GM21717 (cell line): ENCODE data around the gene ATRX.
"Not testable (repeated sequence)": the region's sequence is repeated elsewhere in the genome, so short reads cannot be mapped to it uniquely, and the experiment has no call there.

Experiments used
- ATAC-seq: cut with Tn5 transposase; IDR thresholded peaks from one replicate; pipeline ENCODE4 v1.9.1; 2021; ENCODE audit warnings: mild to moderate bottlenecking, moderate library complexity; ENCODE audit not compliant: unreplicated experiment

ATRX gene

DNA sequence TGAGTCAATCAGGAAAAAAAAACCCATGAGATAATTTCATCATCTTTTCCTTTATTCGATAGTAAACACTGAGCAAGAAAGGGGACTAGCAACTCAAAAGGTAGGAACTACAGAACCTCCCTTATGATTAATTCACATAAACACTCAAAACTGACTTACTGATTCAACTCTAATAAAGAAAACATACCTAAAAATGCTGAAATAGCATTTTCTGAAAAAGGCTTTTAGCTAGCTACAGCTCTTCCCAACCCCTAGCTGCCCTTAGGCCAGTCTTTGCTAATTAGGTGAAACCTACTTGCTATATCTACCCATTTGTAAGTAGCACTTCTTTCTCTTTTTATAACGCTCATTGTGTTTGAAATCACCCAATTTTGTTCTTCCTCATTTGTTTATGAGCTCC is 150.6 kb downstream of the ATRX start:
- no peak for ATAC-seq

DNA sequence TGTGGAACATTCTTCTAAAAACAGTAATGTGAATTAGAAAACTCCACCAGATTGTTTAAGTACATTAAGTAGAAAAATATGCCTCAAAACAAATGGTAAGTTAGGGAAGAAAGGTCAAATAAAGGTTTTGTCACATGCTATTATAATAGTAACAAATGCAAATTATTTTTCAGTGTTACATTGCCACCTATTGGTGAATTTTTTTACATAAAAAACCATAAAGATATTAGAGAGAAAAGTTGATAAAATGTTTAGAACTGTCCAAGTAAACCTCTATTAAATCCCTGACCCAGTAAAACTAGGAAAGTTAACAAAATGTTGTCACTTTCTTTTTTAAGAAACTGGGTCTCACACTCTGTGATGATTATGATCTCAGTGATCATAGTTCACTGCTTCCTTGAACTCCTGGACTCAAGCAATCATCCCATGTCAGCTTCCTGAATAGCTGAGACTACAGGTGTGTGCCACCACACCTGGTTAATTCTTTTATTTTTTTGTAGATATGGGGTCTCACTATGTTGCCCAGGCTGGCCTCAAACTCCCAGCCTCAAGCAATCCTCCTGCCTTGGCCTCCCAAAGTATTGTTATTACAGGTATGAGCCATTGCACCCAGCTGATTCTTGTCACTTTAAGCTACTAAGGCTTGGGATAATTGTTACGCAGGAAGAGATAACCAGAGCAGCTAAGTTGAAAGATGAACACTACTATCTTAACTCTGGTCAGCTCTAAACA is 157.6 kb downstream of the ATRX start:
- ATAC-seq = no peak

DNA sequence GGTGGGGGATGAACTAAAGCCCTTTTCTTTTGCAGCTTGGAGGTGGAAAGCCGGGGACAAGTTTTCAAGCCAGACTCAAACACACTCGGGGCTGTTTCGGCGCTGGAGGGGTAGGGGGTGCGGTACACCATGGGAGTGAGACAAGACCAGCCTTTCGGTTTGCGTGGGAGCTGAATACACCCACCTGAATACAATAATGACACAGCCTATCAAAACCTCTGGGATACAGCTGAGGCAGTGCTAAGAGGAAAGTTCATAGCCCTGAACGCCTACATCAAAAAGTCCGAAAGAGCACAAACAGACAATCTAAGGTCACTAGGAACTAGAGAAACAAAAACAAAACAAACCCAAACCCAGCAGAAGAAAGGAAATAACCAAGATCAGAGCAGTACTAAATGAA is 163.3 kb downstream of the ATRX start:
- no peak for ATAC-seq

DNA sequence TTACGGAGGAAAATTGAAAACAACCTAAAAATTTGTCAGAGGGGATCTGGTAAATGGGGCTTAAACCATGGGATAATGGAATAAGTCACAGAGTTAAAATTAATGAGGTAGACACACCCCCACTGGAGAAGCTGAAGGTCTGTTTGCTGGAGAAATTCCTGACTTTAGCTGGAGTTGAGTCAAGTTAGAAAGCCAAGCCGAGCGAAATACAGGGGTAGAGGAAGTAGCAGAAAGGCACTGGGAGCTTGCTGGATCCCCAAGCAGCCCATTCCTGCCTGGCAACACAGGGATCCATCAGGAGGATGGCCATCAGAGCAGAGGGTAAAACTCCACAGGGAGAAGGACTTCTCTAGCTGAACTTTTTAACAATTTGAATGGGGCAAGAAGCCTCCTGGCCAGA is 163.8 kb downstream of the ATRX start:
- ATAC-seq = no peak

DNA sequence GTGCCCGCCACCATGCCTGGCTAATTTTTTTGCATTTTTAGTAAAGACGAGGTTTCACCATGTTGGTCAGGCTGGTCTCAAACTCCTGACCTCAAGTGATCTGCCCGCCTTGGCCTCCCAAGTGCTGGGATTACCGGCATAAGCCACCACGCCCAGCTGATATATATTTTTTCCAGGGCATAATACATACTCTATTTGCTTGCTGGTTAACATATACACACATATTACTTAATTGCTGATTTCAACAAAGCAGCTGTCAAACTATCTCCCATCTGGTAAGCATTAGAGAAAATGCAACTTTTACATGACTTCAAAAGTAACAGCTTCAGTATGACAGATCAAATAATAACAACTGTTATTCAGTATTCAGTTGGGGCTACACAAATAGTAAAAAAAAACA is 164.6 kb downstream of the ATRX start:
- not testable (repeated sequence) for ATAC-seq

DNA sequence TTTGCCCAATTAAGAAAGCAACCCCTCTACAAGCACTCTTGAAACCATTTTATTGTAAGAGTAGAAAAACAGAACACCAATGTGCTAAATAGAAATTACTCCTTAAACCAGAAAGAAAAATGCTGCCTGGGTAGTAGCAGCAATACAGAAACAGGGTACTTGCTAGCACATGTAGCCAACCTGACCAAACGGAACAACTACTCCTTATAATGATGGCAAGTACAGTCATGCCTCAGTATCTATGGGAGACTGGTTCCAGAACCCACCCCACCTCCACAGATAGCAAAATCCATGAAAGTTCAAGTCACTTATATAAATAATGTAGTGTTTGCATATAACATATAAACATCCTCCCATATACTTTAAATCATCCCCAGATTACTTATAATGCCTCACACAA is 168.8 kb downstream of the ATRX start:
- ATAC-seq = no peak

DNA sequence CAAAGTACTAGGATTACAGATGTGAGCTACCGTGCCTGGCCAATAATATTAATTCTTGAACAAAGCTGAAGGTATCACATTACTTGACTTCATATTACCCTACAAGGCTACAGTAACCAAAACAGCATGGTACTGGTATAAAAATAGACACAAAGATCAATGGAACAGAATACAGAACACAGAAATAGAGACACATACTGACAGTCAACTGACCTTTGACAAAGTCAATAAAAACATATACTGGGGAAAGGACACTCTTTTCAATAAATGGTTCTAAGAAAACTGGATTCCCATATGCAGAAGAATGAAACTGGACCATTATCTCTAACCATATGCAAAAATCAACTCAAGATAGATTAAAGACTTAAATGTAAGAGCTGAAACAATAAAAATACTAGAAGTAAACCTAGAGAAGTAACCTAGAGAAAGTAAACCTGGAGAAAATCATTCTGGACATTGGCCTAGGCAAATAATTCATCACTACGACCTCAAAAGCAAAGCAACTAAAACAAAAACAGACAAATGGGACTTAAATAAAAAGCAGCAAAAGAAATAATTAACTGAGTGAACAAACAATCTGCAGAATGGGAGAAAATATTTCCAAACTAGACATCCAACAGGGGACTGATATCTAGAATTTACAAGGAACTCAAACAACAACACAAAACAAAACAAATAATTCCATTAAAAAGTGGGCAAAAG is 182.2 kb downstream of the ATRX start:
- no peak for ATAC-seq

DNA sequence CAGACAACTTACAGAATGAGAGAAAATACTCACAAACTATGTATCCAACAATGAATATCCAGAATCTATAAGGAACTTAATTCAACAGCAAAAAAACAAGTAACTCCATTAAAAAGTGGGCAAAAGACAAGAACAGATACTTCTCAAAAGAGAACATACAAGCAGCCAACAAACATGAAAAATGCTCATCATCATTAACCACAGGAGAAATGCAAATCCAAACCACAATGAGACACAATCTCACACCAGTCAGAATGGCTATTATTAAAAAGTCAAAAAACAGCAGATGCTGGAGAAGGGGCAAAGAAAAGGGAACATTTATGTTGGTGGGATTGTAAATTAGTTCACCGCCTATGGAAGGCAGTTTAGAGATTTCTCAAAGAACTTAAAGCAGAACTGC is 188.5 kb downstream of the ATRX start:
- no peak for ATAC-seq

DNA sequence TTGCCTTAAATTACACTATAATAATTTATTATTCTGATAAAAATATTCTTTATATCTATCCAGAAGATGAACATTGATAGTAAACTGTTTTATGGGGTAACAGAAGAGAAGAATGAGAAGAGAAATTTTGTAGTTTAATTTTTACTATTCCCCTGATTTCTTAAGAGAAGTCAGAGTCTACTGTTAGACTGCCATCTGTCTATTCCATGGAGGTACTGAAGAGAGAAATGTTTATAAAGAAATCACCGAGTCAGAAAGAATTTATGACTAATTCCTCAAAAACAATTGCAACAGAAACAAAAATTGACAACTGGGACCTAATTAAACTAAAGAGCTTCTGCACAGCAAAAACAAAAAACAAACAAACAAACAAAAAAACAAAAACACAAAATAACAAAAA is 188.9 kb downstream of the ATRX start:
- ATAC-seq = no peak

DNA sequence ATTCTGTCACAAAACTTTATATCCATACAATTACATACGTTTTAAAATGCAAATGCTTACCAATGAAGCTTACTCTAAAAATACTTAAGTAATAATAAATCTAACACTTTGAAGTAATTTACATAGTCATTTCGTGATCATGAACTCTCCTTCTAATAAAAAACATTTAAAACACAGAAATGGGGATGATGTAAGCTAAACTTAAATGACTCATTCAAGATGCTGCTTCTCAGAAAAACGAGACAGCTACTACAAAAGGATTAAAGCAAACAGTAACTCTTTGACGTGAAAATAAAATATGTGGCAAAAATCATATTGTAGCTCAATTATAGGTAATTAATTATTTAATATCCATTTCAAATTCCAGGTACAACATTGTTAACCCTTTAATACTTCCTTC is 190.2 kb downstream of the ATRX start:
- ATAC-seq = no peak

DNA sequence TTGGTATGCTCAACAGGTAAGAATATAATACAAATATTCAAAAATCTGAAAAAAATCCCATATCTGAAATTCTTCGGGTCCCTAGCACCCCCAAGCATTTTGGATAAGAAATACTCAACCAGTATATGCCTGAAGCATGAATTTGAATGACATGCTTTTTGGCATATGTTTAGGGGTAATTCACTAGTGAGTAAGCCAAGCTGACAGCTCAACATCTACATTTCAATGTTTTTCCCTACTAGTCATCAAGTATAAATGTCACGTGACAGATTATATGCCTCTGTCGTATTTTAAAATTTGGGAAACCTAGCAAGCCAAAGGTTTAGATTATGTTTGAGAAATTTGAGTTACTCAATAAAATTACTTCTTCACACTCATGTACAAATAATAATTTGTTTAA is 213.7 kb downstream of the ATRX start:
- no peak for ATAC-seq

DNA sequence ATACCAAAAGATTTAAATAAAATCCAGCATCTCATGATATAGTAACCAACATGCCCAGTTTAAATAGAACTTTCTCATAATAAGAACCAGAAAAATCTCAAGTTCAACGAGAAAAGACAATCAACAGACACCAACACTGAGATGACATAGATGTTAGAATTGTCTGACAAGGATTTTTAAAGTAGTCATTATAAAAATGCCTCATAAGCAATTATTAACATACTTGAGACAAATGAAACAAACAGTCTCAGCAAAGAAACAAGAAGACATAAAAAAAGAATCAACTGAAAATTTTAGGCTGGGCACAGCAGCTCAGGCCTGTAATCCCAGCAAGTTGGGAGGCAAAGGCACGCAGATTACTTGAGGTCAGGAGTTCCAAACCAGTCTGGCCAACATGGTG is 220.7 kb downstream of the ATRX start:
- ATAC-seq = no peak

DNA sequence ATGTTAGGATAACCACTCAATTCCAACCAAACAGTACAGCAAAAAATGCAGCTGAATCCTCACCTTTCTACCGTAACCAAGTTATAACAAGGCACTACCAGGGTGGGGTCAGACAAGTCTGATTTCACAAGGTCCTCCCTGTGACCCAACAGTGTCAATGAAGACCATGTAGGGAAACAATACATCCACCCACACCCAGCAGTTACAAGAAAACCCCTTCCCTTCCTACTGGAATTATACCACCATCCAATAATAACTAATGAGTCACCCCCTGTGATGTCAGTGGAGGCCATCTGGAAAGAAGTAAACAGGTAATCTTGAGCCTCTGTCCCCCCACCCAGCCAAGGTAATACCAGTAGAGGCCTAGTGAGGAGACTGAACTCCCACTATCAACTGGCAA is 221.2 kb downstream of the ATRX start:
- no peak for ATAC-seq

DNA sequence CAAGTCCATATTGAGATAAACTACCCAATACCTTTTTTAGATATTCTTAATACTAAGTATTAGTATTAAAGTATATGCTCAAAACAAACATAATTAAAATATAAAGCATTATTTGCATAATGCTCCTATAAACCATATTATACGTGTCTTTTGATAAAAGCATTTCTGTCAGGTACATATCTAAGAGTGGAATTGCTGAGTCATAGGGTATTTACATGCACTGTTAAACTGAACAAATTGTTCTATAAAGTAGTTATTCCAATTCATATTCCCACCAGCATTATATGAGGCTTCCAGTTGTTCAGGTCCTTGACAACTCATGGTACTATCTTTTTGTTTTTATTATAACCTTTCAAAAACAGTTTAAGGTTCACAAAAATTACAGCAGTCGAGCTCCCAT is 224.6 kb downstream of the ATRX start:
- no peak for ATAC-seq

DNA sequence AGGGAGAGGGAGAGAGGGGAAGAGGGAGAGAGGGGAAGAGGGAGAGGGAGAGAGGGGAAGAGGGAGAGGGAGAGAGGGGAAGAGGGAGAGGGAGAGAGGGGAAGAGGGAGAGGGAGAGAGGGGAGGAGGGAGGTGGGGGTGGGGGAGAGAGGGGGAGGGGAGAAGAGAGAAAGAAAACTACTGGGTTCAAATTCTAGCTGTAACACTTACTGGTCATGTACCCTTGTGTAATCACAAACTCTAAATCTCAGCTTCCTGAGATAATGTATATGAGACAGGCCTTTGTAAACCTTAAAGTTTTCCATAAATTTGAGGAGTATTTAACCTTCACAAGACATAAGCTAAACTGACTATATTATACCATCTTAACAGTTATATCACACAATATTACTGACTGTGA is 229.7 kb downstream of the ATRX start:
- no peak for ATAC-seq

DNA sequence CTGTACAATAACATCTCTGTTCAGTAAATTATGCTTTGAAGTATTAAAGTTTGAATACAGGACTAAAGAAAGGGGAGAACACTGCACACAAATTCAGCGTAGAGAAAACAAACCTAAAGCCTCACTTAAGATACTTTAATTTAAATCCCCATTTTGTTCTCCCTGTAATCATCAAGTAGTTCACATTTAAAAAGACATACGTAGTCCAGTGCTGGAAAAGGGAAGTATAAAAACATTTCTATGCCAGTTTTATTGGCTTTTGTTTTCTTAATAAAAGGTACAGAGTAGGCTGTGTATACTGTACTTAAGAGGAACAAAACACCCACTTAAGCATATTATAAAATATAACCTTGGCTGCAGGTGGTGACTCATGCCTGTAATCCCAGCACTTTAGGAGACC is 237.3 kb downstream of the ATRX start:
- ATAC-seq = no peak

DNA sequence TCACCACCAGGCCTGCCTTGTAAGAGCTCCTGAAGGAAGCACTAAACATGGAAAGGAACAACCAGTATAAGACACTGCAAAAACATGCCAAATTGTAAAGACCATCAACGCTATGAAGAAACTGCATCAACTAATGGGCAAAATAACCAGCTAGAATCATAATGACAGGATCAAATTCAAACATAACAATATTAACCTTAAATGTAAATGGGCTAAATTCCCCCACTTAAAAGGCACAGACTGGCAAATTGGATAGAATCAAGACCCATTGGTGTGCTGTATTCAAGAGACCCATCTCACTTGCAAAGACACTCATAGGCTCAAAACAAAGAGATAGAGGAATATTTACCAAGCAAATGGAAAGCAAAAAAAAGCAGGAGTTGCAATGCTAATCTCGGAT is 246.2 kb downstream of the ATRX start:
- not testable (repeated sequence) for ATAC-seq

DNA sequence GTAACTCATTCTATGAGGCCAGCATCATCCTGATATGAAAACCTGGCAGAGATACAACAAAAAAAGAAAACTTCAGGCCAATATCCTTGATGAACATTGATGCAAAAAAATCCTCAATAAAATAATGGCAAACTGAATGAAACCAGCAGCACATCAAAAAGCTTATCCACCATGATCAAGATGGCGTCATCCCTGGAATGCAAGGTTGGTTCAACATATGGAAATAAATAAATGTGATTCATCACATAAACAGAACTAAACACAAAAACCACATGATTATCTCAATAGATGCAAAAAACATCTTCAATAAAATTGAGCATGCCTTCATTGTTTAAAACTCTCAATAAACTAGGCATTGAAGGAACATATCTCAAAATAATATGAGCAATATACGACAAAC is 254.8 kb downstream of the ATRX start:
- not testable (repeated sequence) for ATAC-seq

DNA sequence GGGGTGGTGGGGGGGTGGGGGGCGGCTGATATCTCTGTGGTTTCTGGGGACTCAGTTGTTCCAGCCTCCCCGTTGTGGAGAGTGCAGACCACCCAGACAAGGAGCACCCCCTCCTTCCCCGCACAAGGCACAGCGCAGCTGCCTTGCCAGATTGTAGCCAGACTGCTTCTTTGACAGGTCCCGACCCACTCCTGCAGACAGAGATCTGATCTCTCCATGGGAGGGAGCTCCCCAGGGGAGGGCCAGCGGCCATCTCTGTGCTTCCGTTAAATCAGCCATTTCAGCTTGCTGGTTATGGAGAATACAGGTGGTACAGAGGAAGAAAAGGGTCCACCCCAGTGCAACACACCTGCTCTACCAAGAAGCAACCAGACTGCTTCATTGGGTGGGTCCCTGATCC is 258.0 kb downstream of the ATRX start:
- no peak for ATAC-seq

DNA sequence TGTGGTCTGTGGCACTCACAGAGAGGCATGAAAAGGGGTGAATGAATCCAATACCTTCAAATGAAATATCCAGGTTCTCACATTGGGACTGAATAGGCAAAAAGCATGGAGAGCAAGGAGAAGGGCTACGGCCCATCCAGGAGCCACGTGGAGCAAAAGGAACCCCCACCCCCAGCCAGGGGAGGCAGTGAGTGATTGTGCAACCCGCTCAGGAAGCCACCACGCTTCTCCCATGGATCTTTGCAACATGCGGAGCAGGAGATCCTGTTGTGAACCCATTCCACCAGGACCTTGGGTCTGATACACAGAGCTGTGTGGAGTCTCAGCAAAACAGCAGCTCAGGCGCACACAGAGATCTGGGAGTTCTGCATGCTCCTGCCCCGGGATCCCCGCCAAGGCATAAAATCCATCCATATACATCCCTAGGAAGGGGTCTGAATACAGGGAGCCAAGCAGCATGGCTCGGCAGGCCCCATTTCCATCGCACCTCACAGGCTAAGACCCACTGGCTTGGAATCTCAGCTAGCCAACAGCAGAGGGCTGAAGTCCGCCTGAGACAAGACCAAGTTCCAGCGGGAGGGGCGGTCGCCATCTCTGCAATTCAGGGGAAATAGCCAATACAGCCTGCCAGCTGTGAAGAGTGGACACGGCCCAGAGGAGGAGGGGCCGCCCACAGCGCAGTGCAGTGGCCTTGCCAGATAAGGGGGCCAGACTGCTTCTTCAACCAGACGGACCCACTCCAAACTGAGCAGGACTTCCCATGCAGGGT is 258.6 kb downstream of the ATRX start:
- ATAC-seq = no peak

DNA sequence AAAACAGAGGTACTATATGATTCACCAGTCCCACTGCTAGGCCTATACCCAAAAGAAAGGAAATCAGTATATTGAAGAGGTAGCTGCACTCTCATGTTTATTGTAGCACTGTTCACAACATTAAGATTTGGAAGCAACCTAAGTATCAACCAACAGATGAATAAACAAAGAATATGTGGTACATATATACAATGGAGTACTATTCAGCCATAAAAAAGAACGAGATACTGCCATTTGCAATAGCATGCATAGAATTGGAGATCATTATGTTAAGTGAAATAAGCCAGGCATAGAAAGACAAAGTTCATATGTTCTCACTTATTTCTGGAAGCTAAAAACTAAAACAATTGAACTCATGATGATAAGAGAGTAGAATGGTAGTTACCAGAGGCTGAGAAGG is 266.3 kb downstream of the ATRX start:
- no peak for ATAC-seq

DNA sequence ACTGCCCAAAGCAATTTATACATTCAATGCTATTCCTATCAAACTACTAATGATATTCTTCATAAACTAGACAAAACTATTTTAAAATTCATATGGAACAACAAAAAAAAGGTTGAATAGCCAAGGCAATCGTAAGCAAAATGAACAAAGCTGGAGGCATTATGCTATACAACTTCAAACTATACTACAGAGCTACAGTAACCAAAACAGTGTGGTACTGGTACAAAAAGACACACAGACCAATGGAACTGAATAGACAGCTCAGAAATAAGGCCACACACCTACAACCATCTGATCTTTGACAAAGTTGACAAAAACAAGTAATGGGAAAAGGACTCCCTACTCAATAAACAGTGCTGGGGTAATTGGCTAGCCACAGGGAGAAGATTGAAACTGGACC is 271.8 kb downstream of the ATRX start:
- no peak for ATAC-seq
